GM21367 (cell line): Measurements from ENCODE around the gene PITPNM2.

Source experiments
- ATAC-seq: cut with Tn5 transposase; IDR thresholded peaks from one replicate; pipeline ENCODE4 v1.9.1; 2021; ENCODE audit not compliant: unreplicated experiment

The PITPNM2 gene

GRCh38 chr12:123145211-123145610, 5.7 kb downstream of the PITPNM2 start:
- ATAC-seq, result no peak

- ATAC-seq, result no peak
Measured at GRCh38 chr12:123143736-123144461, 7.0 kb downstream of the PITPNM2 start.

- no peak for ATAC-seq
Measured at GRCh38 chr12:123142921-123143735, 7.8 kb downstream of the PITPNM2 start.

- no peak for ATAC-seq
Measured at GRCh38 chr12:123142518-123142840, 8.4 kb downstream of the PITPNM2 start.

GRCh38 chr12:123141615-123142517, 9.0 kb downstream of the PITPNM2 start:
- no peak for ATAC-seq

GRCh38 chr12:123140676-123141614, 9.9 kb downstream of the PITPNM2 start:
- no peak for ATAC-seq

- no peak for ATAC-seq
Measured at GRCh38 chr12:123139926-123140675, 10.8 kb downstream of the PITPNM2 start.

- no peak for ATAC-seq
Measured at GRCh38 chr12:123135688-123136087, 15.2 kb downstream of the PITPNM2 start.

GRCh38 chr12:123134826-123135225, 16.1 kb downstream of the PITPNM2 start:
- ATAC-seq, result no peak

GRCh38 chr12:123134271-123134671, 16.6 kb downstream of the PITPNM2 start:
- no peak for ATAC-seq

- ATAC-seq, result no peak
Measured at GRCh38 chr12:123133701-123134100, 17.2 kb downstream of the PITPNM2 start.

GRCh38 chr12:123132951-123133619, 17.8 kb downstream of the PITPNM2 start:
- no peak for ATAC-seq

GRCh38 chr12:123131879-123132402, 18.9 kb downstream of the PITPNM2 start:
- ATAC-seq, result no peak

GRCh38 chr12:123131291-123131832, 19.5 kb downstream of the PITPNM2 start:
- ATAC-seq, result no peak

GRCh38 chr12:123129621-123130020, 21.3 kb downstream of the PITPNM2 start:
- no peak for ATAC-seq

GRCh38 chr12:123127182-123127495, 23.8 kb downstream of the PITPNM2 start:
- no peak for ATAC-seq

- no peak for ATAC-seq
Measured at GRCh38 chr12:123126294-123127181, 24.4 kb downstream of the PITPNM2 start.

- no peak for ATAC-seq
Measured at GRCh38 chr12:123122626-123123025, 28.3 kb downstream of the PITPNM2 start.
